Non-pigmented ciliary epithelial cell (primary cell): ENCODE measurements around the gene C11orf86.
A peak's percentile ranks its signal among the peaks of the same experiment; 100 is the strongest.
"Not testable (repeated sequence)": the region's sequence is repeated elsewhere in the genome, so short reads cannot be mapped to it uniquely, and the experiment has no call there.

Experiments used
- DNase-seq: peaks from one replicate; pipeline ENCODE4 v3.0.0-alpha.2; 2010; ENCODE audit warnings: low read depth

The C11orf86 gene

GRCh38 chr11:66989360-66989759, 14.3 kb downstream of the C11orf86 start:
- not testable (repeated sequence) for DNase-seq

- no peak for DNase-seq
Observed at GRCh38 chr11:66992041-66992440, 16.9 kb downstream of the C11orf86 start.

GRCh38 chr11:66996609-66997273, 21.6 kb downstream of the C11orf86 start:
- no peak for DNase-seq

GRCh38 chr11:66999555-66999954, 24.5 kb downstream of the C11orf86 start:
- no peak for DNase-seq

DNA sequence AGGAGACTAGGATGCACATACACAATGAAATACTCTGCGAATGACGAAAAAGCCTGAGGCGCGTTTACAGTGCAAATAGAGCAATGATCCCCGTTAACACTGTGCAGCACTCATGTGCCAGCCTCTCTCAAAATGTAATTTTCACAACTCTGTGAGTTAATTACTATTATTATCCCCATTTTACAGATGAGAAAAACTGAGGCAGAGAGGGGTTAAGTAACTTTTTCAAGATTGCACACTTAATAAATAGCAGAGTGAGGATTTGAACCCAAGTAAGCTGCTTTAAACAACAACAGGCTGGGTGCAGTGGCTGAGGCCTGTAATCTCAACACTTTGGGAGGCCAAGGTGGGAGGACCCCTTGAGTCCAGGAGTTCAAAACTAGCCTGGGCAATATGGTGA, 26.2 kb downstream of the C11orf86 start:
- DNase-seq: no peak

DNA sequence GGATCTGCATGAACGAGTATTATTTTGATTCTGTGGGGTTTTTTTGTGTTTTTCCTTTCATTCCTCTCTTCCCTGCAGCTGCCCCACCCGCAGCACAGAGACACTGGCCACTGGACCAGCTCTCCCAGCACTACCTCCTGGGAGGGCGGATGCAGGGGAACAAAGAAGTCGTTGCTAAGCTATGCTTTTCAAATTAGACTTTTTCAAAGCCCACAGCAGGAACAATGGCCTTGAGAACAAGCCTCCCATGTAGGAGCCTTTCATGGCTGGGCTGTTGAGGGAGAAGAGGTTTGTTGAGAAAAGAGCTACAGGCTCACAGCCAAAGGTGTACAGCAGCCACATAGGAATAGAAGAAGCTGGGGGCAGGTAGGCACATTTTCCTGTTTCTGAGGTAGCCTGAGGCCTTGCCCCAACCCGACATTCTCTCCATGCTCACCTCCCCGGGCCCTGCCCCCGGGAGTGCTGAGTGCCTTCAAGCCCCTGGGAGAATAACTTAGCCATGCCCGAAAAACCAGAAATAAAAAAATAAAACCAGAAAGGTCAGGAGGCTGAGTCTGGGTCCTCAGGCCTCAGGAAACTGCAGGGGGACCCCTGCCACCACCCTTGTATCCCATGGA, 27.3 kb downstream of the C11orf86 start:
- no peak for DNase-seq

GRCh38 chr11:67002921-67003411, 27.9 kb downstream of the C11orf86 start:
- no peak for DNase-seq

DNA sequence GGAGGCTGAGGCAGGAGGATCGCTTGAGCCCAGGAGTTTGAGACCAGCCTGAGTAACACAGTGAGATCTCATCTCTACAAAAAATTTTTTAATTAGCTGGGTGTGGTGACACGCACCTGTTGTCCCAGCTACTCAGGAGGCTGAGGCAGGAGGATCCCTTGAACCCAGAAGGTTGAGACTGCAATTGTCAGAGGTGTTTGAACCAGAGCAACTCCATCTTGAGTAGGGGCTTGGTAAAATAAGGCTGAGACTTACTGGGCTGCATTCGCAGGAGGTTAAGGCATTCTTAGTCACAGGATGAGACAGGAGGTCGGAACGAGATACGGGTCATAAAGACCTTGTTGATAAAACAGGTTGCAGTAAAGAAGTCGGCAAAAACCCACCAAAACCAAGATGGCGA, 30.1 kb downstream of the C11orf86 start:
- DNase-seq: not testable (repeated sequence)

- no peak for DNase-seq
Observed at GRCh38 chr11:67006029-67006884, 31.2 kb downstream of the C11orf86 start.

- DNase-seq: no peak
Observed at GRCh38 chr11:67007126-67007525, 32.0 kb downstream of the C11orf86 start.

- no peak for DNase-seq
Observed at GRCh38 chr11:67010296-67010905, 35.3 kb downstream of the C11orf86 start.

DNA sequence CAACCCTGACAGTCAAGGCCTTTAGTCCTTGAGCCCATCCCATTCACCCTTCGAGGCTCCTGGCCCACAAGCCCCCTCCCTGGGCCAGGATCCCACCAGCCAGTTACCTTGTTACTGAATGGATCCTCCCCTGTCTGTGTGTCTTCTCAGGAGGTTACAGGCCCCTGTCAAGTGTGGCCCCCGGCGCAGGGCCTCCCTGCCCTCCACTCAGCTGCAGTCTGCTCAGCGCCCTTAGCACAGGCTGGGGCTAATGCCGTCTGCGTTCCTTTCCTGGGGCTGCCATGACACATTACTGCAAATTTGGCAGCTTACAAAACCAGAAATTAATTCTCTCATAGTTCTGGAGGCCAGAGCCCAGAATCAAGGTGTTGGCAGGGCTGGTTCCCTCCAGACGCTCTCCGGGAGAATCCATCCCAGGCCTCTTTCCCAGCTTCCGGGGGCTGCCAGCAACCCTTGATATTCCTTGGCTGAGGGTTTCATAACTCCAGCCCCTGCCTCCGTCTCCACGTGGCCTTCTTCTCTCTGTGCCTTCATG, 38.5 kb downstream of the C11orf86 start:
- DNase-seq: no peak

GRCh38 chr11:67014343-67014742, 39.2 kb downstream of the C11orf86 start:
- no peak for DNase-seq

GRCh38 chr11:67015048-67015447, 39.9 kb downstream of the C11orf86 start:
- no peak for DNase-seq

DNA sequence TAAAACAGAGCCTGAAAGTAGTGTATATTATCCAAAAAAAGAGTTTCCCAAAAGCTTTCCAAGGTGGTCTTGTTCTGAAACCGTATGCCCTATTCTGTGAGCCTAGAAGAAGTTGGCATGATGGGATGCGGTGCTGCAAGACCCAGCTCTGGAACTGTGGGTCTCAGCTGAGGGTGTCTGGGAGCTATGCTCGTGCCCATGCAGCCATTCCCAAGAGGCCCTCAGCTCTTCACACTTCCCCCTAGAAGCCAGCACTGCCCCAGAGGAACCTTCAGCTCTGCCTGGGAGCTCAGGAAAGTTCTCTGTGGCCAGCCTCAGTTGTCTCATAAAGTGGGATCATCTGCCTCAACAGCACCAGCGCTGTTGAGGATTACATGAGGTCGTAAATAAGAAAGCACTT, 41.4 kb downstream of the C11orf86 start:
- no peak for DNase-seq

DNA sequence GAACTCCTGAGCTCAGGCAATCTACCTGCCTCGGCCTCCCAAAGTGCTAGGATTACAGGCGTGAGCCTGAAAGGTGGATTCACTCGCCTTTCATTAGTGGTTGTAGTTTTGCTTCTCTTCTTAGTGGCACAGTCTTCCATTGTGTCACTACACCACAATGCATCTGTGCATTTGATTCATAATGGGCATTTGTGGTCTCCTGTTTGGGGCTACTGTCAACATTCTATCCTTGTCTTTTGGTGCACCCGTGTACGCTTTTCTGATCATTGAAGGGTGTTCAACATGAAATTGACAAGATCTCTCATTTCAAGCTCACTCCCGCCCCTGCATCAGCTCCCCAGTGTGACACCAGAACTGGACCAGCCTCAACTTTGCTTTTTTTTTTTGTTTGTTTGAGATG, 45.8 kb downstream of the C11orf86 start:
- no peak for DNase-seq

DNA sequence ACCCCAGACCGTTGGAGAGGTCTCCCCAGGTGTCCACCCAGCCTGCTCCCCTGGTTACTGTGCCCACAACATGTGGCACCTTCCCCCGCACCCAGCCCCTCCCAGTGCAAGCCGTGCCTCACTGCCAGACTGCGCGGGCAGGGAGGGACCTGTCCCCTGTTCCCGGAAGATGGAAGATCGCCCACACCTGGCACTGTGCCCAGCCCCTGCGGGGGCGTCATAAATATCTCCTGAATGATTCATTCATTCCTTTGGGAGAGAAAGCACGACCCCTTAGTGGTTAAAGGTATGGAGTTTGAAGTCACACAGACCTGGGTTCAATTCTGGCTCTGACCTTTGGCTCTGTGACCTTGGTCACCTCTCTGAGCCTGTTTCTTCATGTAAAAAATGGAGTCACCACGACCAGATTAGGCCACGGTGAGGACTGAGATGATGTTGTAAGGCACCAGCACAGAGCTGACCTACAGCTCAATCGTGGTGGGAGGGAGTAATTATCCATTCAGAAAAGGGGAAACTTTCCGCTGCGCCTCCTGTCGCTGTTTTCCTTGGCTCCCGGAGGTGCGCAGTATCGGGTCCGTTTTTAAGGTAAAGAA, 47.3 kb downstream of the C11orf86 start:
- peak; percentile 27 for DNase-seq

GRCh38 chr11:67022961-67023956, 48.2 kb downstream of the C11orf86 start, which contains the start of gene SYT12:
Gene SYT12 (plus strand): TSS chr11:67023134. CDS start chr11:67030145, 7,011 bp downstream.
- no peak for DNase-seq

GRCh38 chr11:67023957-67024353, 48.9 kb downstream of the C11orf86 start:
- no peak for DNase-seq

DNA sequence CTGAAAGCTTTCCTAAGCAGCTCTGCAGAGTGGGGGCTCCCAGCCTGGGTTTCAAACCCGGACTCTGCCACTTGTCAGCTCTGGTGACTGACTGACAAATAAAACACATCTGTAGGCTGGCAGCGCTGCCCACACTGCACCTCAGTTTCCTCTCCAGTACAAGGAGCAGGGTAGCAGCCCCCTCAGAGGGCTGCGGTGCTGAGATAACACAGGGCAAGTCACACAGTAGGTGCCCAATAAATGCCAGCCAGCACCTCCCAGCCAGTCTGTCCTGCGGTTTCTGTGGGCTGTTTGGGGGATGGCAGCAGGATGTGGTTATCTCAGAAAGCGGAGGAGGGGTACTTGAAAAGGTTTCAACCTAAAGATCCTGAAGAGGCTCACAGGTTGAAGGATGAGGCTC, 49.3 kb downstream of the C11orf86 start:
- DNase-seq: no peak
